ENCODE measurements around the gene GRWD1.

The GRWD1 gene

DNA sequence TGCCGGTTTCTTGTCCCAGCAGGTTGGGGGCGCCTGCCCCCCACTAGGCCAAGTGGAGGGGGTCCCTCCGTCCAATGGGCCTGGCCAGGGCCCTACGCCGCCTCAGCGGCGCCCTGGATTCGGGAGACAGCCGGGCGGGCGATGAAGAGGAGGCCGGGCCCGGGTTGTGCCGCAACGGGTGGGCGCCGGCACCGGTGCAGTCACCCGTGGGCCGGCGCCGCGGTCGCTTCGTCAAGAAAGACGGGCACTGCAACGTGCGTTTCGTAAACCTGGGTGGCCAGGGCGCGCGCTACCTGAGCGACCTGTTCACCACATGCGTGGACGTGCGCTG lies 15.8 kb downstream of the GRWD1 start:
- DNase-seq, result no peak

DNA sequence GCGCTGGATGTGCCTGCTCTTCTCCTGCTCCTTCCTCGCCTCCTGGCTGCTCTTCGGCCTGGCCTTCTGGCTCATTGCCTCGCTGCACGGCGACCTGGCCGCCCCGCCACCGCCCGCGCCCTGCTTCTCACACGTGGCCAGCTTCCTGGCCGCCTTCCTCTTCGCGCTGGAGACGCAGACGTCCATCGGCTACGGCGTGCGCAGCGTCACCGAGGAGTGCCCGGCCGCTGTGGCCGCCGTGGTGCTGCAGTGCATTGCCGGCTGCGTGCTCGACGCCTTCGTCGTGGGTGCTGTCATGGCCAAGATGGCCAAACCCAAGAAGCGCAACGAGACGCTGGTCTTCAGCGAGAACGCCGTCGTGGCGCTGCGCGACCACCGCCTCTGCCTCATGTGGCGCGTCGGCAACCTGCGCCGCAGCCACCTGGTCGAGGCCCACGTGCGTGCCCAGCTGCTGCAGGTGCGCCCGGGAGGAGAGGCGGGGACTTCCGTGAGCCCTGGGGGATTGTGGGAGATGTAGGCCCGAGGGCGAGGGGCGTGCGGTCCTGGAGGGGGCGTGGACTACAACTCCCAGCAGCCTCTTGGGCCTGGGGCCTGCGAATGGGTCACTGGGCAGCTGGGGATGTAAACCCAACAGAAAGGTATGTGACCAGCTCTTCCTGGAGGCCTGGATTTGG lies 16.3 kb downstream of the GRWD1 start:
- no peak for DNase-seq

DNA sequence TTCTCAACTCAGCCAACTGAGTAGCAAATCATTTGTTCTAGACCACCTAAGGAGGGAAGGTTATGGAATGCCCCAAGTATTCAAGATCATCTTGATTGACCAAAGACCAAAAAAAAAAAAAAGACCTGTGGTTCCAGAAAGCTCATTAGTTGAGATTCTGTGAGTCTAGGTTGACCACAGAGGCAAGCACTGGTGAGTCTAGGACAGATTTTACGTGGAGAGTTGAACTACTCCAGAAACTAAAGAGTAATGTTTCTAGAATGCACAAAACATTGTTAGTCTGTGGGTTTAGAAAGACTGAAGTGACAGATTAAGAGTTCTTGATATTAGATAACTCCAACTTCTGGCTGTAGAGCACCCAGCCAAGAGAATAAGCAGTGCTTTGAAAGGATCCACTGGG lies 19.4 kb downstream of the GRWD1 start:
- no peak for DNase-seq

DNA sequence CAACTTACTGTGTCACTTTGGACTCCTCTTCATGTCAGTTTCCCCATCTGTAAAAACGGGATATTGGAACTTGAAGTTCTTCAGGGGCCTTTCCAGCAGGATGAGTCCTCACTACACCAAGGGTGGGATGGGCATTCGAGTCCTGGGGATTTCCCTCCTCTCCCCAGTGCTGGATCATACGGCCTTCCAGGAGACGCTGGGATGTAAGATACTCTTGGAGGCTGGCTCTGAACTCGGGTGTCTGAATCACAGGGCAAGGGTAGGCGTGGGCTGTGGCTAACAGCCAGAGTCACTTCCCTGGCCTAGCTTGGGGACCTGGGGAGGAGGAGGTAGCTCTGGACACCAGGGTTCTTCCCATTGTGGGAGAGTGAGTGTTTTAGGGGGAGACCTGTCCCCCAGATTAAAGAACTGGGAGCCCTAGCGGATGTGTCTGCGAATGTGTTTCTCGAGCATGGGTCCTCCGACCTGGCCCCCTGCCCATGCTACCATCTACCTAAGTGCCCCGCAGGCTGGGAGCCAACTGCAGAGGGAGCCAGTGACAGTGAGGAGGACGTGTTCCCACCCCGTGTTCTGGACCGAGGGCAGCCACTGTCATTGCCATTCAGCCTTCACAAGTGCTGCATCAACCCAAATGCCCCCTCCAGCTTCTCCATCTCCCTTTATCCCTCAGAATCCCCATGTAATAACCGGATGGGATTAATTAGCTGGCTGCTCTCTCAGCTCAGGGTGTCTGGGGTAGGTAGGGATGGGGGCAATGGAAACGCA lies 21.0 kb downstream of the GRWD1 start:
- no peak for DNase-seq

DNA sequence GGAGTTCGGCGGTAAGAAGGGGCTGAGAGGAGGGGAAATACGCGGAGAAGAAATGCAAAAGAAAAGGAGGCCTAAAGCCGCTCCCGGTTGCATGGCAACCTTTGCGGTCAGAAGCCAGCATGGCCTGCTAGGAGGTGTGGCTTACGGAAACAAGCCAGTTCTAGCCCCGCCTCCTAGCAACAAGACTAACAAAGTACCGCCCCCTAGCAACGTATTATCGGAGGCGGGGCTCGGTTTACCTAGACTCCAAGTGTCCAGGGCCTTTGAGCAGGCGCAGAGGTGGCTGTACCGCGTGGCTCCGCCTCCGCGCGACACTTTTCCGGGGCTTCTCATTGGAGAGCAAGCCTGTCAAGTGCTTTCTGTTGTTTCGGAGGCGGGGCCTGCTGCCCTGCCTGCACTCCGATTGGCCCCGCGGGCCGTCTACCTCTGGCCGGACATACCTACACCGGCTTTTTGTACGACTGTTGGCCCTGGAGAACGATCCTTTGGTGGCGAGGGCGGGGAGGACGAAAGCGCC lies 23.0 kb downstream of the GRWD1 start:
- DNase-seq, result peak; percentile 99

DNA sequence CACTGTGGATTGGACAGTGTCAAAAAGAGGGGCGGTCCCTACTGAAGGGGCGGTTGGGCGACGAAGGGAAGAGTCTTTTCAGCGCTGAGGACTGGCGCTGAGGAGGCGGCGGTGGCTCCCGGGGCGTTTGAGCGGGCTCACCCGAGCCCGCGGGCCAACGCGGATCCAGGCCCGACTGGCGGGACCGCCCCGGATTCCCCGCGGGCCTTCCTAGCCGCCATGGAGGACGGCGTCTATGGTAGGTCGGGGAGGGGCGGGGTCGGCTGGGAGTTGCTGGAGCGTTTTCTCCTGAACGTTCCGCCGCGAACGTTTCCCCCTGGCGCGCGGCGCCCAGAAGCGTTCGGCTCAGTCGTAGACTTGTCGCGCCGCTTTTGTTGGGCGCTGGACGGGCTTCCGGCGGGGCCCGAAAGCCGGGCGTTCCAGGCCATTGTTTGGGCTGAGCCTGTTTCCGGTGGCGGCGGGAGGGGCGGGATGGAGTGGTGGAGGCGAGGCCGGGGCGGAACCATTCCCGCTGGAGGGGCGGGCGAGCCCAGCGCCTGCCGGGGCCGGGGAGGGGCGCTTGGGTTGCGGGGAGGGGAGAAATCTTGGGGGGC lies 23.6 kb downstream of the GRWD1 start, which contains the start of gene CYTH2:
Gene CYTH2, plus strand, starts transcription at position 81 of the 593 bp plus-strand sequence. Its CDS starts 139 bp downstream, at position 220.
- peak; percentile 87 for DNase-seq

DNA sequence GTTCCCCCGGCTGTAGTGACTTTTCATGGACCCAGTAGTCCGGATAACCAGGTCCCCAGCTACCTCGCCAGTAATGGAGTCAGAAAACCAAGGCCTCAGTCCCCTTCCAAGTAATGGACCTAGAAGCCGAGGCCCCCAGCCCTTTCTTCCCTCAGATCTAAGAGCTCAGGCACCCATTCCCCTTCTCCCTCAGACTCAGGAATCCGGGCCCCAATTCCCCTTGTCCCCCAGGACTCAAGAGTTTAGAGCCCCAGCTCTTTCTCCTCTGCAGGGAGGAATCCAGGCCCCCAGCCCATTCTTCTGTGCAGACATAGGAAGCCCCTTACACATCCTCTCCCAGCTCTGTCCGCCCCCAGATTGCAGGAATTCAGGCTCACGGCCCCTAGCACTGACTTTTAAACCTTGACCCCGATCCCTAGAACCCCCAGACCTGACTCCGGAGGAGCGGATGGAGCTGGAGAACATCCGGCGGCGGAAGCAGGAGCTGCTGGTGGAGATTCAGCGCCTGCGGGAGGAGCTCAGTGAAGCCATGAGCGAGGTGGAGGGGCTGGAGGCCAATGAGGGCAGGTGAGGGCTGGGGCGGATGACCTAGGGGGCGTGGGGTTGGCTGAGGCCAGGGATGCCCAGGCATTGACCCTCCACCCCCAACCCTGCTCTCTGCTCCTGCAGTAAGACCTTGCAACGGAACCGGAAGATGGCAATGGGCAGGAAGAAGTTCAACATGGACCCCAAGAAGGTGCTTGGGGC lies 24.3 kb downstream of the GRWD1 start:
- DNase-seq, result no peak

DNA sequence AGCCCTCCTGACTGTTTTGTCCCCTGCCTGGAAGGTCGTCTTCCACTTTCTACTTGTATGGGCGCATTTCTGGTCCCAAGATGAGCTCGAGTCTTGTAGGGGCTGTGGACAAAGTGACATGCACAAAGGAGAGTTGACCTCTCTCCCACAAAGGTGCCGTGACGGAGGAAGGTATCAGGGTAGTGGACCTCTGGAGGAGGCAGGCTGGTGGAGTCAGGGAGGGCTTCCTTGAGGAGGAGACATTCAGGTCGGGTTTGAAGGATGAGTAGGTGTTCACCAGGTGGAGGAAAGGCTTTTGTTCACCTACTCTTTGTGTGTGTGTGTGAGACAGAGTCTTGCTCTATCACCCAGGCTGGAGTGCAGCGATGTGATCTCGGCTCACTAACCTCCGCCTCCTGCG lies 25.1 kb downstream of the GRWD1 start:
- DNase-seq, result no peak

DNA sequence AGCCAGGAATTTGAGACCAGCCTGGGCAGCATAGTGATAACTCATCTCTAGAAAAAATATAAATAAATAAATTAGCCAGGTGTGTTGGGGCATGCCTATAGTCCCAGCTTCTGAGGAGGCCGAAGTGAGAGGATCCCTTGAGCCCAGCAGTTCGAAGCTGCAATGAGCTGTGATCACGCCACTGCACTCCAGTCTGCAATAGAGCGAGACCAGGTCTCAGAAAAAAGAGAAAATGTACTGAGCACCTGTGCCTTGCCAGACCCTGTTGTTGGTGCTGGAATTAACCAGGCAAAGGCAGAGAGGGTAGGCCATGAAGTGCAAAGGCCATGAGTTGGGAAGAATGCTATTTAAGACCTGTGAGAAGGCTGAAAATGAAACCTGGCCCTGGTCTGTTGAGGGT lies 26.1 kb downstream of the GRWD1 start:
- DNase-seq, result no peak

DNA sequence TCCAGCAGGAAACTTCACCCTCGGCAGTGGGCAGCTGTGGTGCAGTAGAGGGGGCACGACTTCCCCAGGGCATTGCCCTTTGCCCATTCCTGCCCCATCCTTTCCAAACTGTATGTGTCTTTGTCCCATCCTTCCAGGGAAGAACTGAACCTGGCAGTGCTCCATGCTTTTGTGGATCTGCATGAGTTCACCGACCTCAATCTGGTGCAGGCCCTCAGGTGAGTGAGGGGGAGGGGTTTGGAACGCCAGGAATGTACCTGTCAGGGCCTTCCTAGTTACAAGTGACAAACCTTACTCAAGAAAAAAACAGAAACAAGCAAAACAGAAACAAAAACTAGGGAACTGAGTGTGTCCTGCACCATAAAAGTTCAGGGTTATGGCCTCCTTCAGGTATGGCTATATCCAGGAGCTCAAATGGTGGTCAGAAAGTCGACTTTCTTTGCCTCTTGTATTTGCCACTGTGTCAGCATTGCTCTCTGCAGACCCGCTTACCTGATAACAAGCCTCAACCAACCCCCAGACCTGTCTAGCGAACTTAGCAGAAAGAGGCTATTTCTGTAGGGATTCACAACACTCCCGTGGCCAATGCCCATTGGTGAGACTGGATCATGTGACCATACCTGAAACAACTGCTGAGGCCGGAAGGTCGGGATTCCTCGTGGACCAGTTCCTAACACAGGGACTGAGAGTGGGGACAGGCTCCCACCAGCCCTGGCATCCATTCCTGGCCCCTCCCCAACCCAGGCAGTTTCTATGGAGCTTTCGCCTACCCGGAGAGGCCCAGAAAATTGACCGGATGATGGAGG lies 27.6 kb downstream of the GRWD1 start:
- DNase-seq, result no peak

DNA sequence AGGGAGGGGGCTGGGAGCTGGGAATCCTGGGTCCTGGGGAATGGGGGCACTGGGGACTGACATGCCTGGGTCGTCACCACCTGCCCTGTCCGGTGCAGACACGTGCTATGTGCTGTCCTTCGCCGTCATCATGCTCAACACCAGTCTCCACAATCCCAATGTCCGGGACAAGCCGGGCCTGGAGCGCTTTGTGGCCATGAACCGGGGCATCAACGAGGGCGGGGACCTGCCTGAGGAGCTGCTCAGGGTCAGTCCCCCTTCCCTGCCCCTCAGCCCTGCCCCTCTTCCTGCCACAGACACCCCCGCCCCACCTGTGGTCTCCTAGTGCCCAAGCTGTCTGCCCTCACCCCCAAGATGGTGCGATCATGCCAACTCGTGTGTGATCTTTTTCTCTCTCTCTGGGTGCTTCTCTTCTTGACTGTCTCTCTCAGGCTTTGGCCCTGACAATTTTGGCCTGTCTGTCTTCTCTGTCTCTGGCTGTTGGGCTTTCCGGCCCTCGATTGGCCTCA lies 28.4 kb downstream of the GRWD1 start:
- DNase-seq, result no peak

DNA sequence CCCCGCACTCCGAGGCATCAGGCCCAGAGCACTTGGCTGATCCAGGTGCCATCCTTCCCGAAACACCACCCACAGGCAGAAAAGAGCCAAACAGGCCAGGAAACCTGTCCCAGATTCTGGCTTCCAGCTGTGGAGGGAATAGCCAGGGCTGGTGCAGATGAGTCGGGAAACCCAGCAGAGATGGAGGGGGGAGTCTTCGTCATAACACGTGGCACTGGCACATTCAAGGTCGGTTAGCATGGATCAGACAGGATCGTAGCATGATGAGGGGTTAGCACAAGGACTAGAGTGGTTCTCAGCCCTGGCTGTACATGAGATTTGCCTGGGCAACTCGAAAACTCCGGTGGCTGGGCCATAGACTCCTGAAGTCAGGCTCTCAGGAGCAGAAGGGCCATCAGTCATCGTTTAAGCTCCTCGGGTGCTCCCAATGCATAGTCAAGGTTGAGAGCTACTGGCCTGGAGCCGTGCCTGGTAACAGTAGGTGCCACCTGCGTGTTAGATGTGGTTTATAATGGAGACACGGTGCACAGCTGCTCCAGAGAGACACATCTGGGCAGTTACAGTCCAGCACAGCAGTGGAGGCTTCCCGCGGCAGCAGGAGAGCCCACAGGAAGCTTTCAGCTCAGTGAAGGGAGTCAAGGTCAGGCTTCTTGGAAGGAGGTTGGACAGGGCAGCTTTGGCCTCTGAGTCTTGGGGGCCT lies 29.7 kb downstream of the GRWD1 start:
- no peak for DNase-seq

DNA sequence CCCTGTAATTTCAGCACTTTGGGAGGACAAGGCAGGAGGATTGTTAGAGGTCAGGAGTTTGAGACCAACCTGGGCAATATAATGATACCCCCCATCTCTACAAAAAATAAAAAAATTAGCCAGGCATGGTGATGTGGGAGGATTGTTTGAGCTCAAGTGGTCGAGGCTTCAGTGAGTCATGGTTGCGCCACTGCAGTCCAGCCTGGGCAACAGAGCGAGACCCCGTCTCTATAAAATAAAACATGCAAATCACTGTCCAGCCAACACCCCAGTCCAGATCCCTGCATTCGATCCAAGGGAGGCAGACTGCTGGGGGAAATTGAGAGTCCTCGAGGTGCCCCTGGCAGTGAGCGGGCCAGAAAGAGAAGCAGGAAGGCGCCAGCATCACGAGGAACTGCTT lies 30.4 kb downstream of the GRWD1 start:
- no peak for DNase-seq

DNA sequence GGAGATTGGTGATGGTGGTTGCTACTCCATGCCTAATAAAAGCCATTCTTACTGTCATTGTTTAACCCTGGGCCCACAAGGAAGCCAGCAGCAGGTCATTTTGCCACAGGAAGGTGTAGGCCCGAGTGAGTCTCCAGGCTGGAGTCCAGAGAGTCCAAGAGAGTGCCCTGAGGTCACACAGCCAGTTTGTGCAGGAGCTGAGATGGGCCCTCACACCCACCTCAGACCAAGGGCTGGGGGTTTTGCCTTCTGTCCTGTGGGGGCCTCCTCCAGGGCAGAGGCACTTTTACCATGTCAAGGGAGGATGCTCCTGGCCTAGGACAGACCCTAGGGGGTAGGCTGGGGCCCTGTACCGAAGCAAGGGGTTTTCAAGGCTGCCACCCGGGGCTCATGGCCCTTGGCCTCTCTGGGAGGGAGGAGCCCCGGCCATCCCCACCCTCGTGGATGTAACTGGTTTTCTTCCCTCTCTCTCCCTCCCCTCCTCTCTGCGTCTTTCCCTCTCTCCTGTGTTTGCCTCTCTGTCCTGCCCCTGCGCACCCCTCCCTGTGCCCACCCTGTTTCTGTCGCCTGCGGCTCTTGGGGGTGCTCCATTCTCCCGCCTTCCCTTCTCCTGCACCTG lies 31.4 kb downstream of the GRWD1 start:
- no peak for DNase-seq

DNA sequence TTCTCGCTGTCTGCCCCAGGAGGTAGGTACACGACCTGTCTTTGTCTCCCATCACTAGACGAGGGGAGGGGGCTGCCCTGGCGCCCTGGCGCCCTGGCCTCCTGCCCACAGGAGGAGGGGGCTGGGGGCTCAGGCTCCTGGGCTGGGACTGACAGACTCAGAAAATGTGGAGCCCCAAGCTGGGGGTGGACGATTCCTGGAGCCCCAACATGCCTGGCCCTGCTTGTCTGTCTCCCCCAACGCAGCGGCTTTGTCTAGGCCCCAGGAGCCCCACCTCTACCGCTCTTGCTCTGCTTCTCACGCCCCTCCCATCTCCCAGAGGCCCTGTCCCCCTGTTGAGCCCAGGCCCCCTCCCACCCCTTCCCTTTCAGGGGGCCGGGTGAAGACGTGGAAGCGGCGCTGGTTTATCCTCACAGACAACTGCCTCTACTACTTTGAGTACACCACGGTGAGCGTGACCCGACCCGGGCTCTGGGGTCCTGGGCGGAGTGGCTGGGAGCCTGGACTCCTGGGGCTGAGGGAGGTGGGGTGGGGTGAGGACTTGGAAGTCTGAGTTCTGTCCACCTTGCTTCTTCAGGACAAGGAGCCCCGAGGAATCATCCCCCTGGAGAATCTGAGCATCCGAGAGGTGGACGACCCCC lies 32.0 kb downstream of the GRWD1 start:
- no peak for DNase-seq

DNA sequence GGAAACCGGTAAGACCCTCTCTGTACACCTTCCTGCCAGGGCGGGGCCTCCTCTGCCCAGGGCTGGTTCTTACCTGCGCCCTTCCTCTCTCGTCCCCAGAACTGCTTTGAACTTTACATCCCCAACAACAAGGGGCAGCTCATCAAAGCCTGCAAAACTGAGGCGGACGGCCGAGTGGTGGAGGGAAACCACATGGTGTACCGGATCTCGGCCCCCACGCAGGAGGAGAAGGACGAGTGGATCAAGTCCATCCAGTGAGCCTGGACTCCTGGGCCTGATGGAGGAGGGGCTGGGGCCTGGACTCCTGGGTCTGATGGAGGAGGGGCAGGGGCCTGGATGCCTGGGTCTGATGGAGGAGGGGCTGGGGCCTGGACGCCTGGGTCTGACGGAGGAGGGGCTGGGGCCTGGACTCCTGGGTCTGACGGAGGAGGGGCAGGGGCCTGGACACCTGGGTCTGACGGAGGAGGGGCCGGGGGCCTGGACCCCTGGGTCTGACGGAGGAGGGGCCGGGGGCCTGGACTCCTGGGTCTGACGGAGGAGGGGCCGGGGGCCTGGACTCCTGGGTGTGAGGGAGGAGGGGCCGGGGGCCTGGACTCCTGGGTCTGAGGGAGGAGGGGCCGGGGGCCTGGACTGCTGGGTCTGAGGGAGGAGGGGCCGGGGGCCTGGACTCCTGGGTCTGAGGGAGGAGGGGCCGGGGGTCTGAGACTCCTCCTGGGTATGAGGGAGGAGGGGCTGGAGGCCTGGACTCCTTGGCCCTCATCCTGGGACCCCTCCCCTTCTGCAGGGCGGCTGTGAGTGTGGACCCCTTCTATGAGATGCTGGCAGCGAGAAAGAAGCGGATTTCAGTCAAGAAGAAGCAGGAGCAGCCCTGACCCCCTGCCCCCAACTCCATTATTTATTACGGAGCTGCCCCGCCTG lies 32.8 kb downstream of the GRWD1 start:
- DNase-seq, result no peak

DNA sequence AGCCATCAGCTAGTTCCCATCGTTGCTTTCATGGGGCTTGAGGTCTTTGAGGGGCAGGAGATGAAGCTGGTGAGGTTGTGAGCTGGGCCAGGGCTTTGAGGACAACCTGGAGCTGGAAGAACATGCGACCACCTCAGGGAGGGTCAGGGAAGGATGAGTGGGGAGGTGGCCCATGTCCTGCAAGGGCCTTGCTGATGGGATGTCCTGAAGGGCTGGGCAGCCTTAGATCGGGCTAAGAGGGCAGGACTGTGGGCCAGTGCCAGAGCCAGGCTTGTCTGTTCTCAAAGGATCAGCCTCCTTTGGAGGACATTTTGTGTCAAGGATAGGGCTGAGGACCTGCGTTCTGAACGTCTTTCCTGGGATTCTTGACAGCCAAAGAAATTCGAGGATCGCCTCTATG lies 33.9 kb downstream of the GRWD1 start:
- DNase-seq, result no peak

DNA sequence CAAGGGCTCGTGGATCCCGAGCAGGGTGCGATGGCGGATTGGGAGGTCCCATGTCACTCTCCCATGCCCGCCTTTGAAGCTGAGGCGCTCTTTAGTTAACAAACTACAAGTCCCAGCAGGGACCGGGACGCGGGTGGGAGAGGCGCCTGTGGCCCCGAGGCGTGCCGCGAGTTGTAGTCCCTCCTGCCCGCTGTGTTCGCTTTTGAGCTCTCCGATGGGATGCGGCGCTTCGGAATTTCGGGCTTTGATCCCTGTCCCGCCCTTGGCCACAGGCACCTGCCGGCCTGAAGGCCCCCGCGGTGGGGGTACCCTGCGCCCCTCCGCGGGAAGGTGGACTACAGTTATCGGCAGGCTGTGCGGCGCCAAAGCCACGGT lies 34.4 kb downstream of the GRWD1 start:
- peak; percentile 76 for DNase-seq
